ENCODE measurements around the gene ATP5F1D. TPM values are rescaled to one million over a fixed set of nuclear protein-coding genes. Genes with fewer than 3 reads are reported as not detected.

The ATP5F1D gene
- total and polyA plus RNA-seq, 12 donors, result 15.6 to 1,534 (median 229) TPM

DNA sequence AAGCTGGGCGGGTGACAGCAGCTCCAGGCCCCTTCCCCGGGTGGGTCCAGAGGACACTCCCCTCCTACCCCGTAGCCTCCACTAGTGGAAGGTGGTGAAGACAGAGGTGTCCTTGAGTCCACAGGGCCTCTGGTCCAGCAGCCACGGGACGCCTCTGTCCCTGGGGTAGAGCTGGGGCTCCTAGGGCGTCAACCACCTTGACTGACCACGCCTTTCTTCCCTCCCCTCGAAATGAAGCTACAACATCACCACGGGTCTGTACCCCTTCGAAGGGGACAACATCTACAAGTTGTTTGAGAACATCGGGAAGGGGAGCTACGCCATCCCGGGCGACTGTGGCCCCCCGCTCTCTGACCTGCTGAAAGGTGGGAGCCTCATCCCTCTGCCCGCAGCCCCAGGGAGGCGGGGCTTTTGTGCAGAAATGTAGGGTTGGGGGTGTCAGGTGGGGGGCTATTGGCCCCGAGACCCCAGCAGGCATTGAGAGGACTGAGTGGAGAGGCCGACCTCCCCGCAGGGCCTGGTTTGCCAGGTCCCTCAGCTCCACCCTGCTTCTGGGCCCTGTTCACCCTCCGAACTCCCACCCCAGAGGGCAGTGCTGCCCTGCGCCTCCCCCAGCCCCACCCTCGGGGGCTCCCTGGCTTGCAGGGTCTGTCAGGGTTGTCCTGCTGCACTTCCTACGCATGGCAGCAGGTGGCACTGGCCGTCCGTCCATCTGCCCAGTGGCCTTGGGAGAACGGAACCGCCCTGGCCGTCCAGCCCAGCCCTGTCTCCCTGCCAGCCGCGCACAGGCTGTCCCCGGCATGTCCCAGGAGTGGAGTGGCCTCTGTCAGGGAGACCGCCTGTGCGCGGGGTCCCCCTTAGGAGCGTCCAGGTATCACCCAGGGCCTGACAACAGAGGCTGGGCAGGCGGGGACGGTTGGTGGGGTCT is 20.3 kb upstream of the ATP5F1D start:
- no peak for TF ChIP-seq POLR2A (IDR thresholded peaks at IDR 0.05)
- TF ChIP-seq, protein P1, sequence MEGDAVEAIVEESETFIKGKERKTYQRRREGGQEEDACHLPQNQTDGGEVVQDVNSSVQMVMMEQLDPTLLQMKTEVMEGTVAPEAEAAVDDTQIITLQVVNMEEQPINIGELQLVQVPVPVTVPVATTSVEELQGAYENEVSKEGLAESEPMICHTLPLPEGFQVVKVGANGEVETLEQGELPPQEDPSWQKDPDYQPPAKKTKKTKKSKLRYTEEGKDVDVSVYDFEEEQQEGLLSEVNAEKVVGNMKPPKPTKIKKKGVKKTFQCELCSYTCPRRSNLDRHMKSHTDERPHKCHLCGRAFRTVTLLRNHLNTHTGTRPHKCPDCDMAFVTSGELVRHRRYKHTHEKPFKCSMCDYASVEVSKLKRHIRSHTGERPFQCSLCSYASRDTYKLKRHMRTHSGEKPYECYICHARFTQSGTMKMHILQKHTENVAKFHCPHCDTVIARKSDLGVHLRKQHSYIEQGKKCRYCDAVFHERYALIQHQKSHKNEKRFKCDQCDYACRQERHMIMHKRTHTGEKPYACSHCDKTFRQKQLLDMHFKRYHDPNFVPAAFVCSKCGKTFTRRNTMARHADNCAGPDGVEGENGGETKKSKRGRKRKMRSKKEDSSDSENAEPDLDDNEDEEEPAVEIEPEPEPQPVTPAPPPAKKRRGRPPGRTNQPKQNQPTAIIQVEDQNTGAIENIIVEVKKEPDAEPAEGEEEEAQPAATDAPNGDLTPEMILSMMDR (IDR thresholded peaks at IDR 0.05), result peak; percentile 73 to 94 (median 88)
- intact Hi-C loops (cut with DNase I), result no loop called here
- no peak overlapping the region for H3K4me3 ChIP-seq
- H3K4me1 ChIP-seq (replicated peaks in 1 of 2), result peaks cover 10 to 51% of the 10 kb centered on the region in 2 donors
- no peaks in the 10 kb centered on the region for H3K9me3 ChIP-seq (replicated peaks in 1 of 3)
- 52 to 78% (median 55%) methylated on average over 10 to 38 of the region's 38 CpGs for WGBS, 4 donors
- peak overlapping the region in 2 of 5 donors; percentile 7 to 66 for H3K27ac ChIP-seq
- peak; percentile 86 to 95 (median 90) for DNase-seq
- no peaks in the 10 kb centered on the region for H3K27me3 ChIP-seq
- H3K36me3 ChIP-seq (replicated peaks in 1 of 2), result peaks cover 0 to 59% of the 10 kb centered on the region in 2 donors

- H3K4me1 ChIP-seq (replicated peaks in 1 of 2), result peaks cover 7 to 45% of the 10 kb centered on the region in 2 donors
- no peaks in the 10 kb centered on the region for H3K27me3 ChIP-seq
- DNase-seq, result no peak
- H3K27ac ChIP-seq, result peak overlapping the region in 2 of 5 donors; percentile 7 to 66
- no peak overlapping the region for H3K4me3 ChIP-seq
- WGBS, 4 donors, result 30 to 77% (median 74%) methylated on average over 5 to 22 of the region's 22 CpGs
- intact Hi-C loops (cut with DNase I), result no loop called here
- peaks cover 0 to 65% of the 10 kb centered on the region in 2 donors for H3K36me3 ChIP-seq (replicated peaks in 1 of 2)
- no peaks in the 10 kb centered on the region for H3K9me3 ChIP-seq (replicated peaks in 1 of 3)
- TF ChIP-seq POLR2A (IDR thresholded peaks at IDR 0.05), result no peak
- TF ChIP-seq, protein P1 (IDR thresholded peaks at IDR 0.05), result no peak
These were observed 19.7 kb upstream of the ATP5F1D start for GRCh38 chr19:1221904-1222255.

DNA sequence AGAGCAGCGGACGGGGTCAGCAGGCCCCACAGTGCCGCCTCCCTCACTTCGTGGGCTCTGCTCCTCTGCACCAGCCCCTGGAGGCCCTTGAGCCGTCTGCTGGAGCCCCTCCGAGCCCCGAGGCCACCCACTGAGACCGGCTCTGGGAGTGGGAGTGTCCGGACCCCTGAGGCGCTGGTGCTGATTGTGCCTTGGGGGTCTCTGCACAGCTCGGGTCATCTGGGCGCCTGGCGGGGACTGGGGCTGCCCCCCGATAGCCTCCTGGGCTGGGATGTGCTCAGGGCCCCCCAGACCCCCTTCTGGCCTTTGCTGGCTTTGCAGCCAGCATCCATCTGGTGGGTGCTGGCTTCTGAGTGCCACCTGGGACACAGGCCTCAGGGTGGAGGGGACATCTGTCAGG is 19.2 kb upstream of the ATP5F1D start:
- DNase-seq, result no peak
- Histone ChIP-seq H3K4me3 (no peak overlapping the region), H3K27ac (peak overlapping the region in 1 of 5 donors; percentile 66), H3K4me1 (replicated peaks in 1 of 2) (peaks cover 7 to 40% of the 10 kb centered on the region in 2 donors), H3K9me3 (replicated peaks in 1 of 3) (no peaks in the 10 kb centered on the region), H3K27me3 (no peaks in the 10 kb centered on the region), H3K36me3 (replicated peaks in 1 of 2) (peaks cover 0 to 70% of the 10 kb centered on the region in 2 donors)
- WGBS, 4 donors, result 78 to 100% (median 84%) methylated on average over 2 to 14 of the region's 14 CpGs
- intact Hi-C loops (cut with DNase I), result no loop called here
- TF ChIP-seq POLR2A (IDR thresholded peaks at IDR 0.05), result no peak
- TF ChIP-seq, protein P1 (IDR thresholded peaks at IDR 0.05), result no peak

DNA sequence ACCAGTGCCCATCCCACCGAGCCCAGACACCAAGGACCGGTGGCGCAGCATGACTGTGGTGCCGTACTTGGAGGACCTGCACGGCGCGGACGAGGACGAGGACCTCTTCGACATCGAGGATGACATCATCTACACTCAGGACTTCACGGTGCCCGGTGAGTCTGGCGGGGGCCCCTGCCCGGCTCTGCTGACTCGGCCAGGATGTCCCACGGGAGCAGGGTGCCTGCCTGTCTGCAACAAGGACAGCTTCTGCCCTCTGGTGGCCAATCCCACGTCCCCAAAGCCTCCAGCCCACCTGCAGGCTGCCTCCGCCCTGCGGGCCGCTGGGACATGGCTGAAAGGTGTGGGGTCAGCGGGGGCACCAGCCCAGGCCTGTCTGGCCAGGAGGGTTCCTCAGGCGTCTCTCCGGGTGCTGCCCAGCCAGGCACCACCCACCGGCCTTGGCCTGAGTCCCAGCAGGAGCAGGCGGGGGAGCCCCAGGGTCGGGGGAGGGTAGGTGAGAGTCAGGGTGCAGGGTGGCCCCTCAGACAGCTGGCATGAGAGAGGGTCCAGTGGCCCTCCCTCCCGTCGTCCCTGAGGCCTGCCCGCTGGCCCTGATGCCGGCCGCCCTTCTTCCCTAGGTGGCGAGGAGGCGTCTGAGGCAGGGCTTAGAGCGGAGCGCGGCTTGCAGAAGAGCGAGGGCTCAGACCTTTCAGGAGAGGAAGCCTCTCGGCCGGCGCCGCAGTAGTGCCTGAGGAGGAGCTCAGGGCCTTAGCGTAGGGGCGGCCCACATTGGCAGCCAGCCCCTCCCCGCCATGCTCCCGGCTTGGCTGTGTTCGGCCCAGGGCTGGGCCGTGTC is 18.3 kb upstream of the ATP5F1D start:
- TF ChIP-seq, protein P1 (IDR thresholded peaks at IDR 0.05), result peak in 5 of 6 experiments; percentile 32 to 42 (median 42)
- TF ChIP-seq POLR2A (IDR thresholded peaks at IDR 0.05), result no peak
- H3K4me1 ChIP-seq (replicated peaks in 1 of 2), result peaks cover 7 to 32% of the 10 kb centered on the region in 2 donors
- peak overlapping the region in 1 of 5 donors; percentile 66 for H3K27ac ChIP-seq
- DNase-seq, result peak in 4 of 7 donors; percentile 59 to 80 (median 66)
- no peak overlapping the region for H3K4me3 ChIP-seq
- no peaks in the 10 kb centered on the region for H3K27me3 ChIP-seq
- no peaks in the 10 kb centered on the region for H3K9me3 ChIP-seq (replicated peaks in 1 of 3)
- intact Hi-C loops (cut with DNase I), result no loop called here
- 58 to 73% (median 66%) methylated on average over 17 to 48 of the region's 48 CpGs; no CpG with 5 or more reads in 1 of the 4 donors for whole genome bisulfite sequencing, 4 donors
- H3K36me3 ChIP-seq (replicated peaks in 1 of 2), result peaks cover 0 to 79% of the 10 kb centered on the region in 2 donors

All from adrenal gland (tissue), 12 donors.